Osteoblast (primary cell): ENCODE data around the gene SPATA18. TPM values are rescaled to one million over a fixed set of nuclear protein-coding genes. Genes with fewer than 3 reads are reported as not detected.

Experiments
- DNase-seq: peaks from one replicate; pipeline ENCODE4 v3.0.0; 2011; ENCODE audit warnings: low spot score, mixed read lengths; ENCODE audit not compliant: insufficient read length; ENCODE audit errors: missing footprints
- H2AFZ ChIP-seq: 2 replicates; pipeline ENCODE4 v1.6.0; 2011; ENCODE audit warnings: mild to moderate bottlenecking, low read length
- H3K27ac ChIP-seq: 2 replicates; pipeline ENCODE4 v1.5.1; 2011; ENCODE audit warnings: mild to moderate bottlenecking, low read depth, low read length, moderate library complexity
- H3K27me3 ChIP-seq: 2 replicates; pipeline ENCODE4 v1.6.0; 2012; ENCODE audit warnings: mild to moderate bottlenecking, control low read depth, inconsistent platforms, low read length, moderate library complexity; ENCODE audit not compliant: insufficient read depth
- H3K36me3 ChIP-seq: 2 replicates; pipeline ENCODE4 v1.5.1; 2011; ENCODE audit warnings: mild to moderate bottlenecking, low read length, control low read depth, moderate library complexity; ENCODE audit not compliant: insufficient read depth
- H3K4me1 ChIP-seq: 2 replicates; pipeline ENCODE4 v1.5.1; 2011; ENCODE audit warnings: mild to moderate bottlenecking, low read length, control low read depth, moderate library complexity; ENCODE audit not compliant: insufficient read depth
- H3K4me2 ChIP-seq: 2 replicates; pipeline ENCODE4 v1.6.0; 2011; ENCODE audit warnings: mild to moderate bottlenecking, low read length; ENCODE audit not compliant: insufficient read depth
- H3K4me3 ChIP-seq: fragments of 200-600 bp; sonication (generic); 3 replicates; pipeline ENCODE4 v1.5.1; 2012; ENCODE audit warnings: mild to moderate bottlenecking, low read length, inconsistent platforms; ENCODE audit not compliant: insufficient read depth
- H3K79me2 ChIP-seq: 2 replicates; pipeline ENCODE4 v1.6.0; 2012; ENCODE audit warnings: mild to moderate bottlenecking, low read length, control low read depth, inconsistent platforms; ENCODE audit not compliant: insufficient read depth
- H3K9me3 ChIP-seq: 2 replicates; pipeline ENCODE4 v1.5.1; 2011; ENCODE audit warnings: low read depth, low read length, control low read depth
- H4K20me1 ChIP-seq: 2 replicates; pipeline ENCODE4 v1.6.0; 2012; ENCODE audit warnings: mild to moderate bottlenecking, low read length, control low read depth; ENCODE audit not compliant: insufficient read depth
- total RNA-seq: library from RNA; depleted of rRNA; stranded (reverse); fragments of >200 nt; gene quantifications from 2 replicates; pipeline ENCODE4 v1.2.3, GENCODE V29; 2012
- TF ChIP-seq, protein P1 (sequence below): IDR thresholded peaks from 2 replicates; pipeline ENCODE4 v1.5.1; 2011; ENCODE audit warnings: mild to moderate bottlenecking, low read depth, low read length, moderate library complexity; ENCODE audit errors: extremely low read depth

Gene SPATA18
- total RNA-seq, 1 donor = 30.8 TPM

DNA sequence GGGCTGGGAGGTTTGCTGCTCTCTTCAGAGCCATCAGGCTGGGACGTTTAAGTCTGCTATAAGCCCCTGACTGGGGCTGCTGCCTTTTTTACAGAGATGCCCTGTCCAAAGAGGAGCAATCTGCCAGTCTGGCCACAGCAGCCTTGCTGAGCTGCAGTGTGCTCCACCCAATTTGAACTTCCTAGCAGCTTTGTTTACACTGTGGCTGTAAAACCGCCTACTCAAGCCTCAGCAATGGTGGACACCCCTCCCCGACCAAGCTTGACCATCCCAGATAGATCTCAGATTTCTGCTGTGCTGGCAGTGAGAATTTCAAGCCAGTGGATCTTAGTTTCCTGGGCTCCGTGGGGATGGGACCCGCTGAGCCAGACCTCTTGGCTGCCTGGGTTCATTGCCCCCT, 40.7 kb downstream of the SPATA18 start:
- H3K4me1 ChIP-seq = peaks cover 5% of the 10 kb centered on the region
- H3K27ac ChIP-seq = no peak overlapping the region
- H3K4me2 ChIP-seq = peak overlapping the region; percentile 55
- H4K20me1 ChIP-seq = no peaks in the 10 kb centered on the region
- no peaks in the 10 kb centered on the region for H3K9me3 ChIP-seq
- no peaks in the 10 kb centered on the region for H3K27me3 ChIP-seq
- no peaks in the 10 kb centered on the region for H3K36me3 ChIP-seq
- DNase-seq = no peak
- H3K79me2 ChIP-seq = no peaks in the 10 kb centered on the region
- H2AFZ ChIP-seq = peak overlapping the region; percentile 70
- H3K4me3 ChIP-seq = peak overlapping the region; percentile 22
- TF ChIP-seq, protein P1, sequence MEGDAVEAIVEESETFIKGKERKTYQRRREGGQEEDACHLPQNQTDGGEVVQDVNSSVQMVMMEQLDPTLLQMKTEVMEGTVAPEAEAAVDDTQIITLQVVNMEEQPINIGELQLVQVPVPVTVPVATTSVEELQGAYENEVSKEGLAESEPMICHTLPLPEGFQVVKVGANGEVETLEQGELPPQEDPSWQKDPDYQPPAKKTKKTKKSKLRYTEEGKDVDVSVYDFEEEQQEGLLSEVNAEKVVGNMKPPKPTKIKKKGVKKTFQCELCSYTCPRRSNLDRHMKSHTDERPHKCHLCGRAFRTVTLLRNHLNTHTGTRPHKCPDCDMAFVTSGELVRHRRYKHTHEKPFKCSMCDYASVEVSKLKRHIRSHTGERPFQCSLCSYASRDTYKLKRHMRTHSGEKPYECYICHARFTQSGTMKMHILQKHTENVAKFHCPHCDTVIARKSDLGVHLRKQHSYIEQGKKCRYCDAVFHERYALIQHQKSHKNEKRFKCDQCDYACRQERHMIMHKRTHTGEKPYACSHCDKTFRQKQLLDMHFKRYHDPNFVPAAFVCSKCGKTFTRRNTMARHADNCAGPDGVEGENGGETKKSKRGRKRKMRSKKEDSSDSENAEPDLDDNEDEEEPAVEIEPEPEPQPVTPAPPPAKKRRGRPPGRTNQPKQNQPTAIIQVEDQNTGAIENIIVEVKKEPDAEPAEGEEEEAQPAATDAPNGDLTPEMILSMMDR = no peak

DNA sequence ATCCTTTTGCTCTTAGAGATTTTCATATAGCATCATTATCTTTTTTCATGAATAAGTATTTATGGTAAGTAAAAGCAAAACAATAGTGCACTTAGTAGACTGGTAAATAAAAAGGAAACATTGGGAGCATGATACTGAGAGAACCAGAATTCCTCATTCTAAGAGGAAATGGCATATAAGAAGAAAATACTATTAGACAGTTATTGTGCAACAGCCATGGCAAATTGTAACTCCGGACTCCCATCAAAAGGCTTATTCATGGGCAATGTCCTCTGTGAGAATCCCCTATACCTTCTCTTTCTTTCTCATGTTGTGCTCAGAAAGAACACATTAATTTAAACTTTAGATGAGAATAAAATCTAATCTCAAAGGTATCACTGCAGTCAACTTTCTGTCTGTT, 42.4 kb downstream of the SPATA18 start:
- Histone ChIP-seq H3K9me3 (no peaks in the 10 kb centered on the region), H4K20me1 (no peaks in the 10 kb centered on the region), H3K4me1 (peaks cover 5% of the 10 kb centered on the region), H3K27ac (no peak overlapping the region), H3K4me3 (no peak overlapping the region), H3K79me2 (no peaks in the 10 kb centered on the region), H2AFZ (no peak overlapping the region), H3K4me2 (no peak overlapping the region), H3K36me3 (no peaks in the 10 kb centered on the region), H3K27me3 (no peaks in the 10 kb centered on the region)
- DNase-seq = no peak
- TF ChIP-seq, protein P1 = no peak

DNA sequence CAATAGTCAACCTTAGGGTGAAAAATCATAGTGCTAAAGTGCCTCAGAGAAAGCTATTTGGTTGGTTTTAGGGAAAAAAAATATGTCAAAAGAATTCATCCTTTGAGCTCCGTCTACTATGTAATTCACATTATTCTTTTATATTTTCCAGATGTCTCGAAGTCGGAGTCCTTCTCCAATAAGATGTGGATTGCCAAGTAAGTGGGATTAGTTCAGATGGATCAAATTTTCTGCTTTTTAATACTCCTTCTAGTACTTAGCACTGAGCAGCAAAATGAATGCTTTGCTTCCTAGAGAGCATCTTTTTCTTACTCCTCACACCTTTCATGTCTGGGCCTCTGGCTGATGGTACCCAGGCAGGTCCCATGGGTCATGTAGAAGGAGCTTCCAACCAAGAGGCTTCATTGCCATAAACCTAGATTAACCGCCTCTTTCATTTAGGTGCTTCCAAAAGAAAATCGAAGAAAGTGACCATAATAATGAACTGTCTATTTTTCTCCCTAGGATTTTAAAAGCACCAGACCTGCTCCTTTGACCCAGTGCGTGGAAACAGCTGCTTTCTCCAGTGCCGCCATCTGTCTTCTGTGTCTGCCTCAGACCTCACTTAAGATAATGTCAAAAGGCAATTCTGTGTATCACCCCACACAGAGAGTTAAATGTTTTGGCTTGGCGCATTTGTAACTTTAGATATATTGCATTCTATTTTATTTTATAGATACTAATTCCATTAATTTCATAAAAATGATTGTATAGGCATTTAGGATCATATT, 43.5 kb downstream of the SPATA18 start:
- H3K27ac ChIP-seq = no peak overlapping the region
- no peaks in the 10 kb centered on the region for H3K79me2 ChIP-seq
- H3K4me2 ChIP-seq = no peak overlapping the region
- no peak overlapping the region for H2AFZ ChIP-seq
- H3K9me3 ChIP-seq = no peaks in the 10 kb centered on the region
- H3K27me3 ChIP-seq = no peaks in the 10 kb centered on the region
- H3K4me1 ChIP-seq = peaks cover 8% of the 10 kb centered on the region
- no peaks in the 10 kb centered on the region for H3K36me3 ChIP-seq
- no peak for DNase-seq
- TF ChIP-seq, protein P1 = no peak
- no peaks in the 10 kb centered on the region for H4K20me1 ChIP-seq
- no peak overlapping the region for H3K4me3 ChIP-seq

DNA sequence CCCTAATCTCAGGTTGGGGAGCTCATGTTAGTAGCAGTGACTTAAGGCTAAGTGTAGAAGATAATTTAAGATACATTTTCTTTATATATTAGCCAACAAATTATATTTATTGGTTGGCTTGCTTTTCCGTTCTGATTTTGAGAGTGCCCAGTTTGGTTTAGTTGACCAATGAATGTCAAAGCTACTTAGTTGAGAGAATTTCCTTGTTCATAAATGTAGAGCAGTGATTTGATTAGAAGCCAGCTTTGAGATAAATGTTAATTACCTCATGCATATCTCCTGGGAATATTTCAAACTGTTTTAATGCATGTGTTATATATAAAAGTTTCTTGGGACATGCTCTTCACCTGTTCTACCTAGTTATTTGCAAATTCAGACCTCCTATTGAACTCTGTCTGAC, 44.3 kb downstream of the SPATA18 start:
- TF ChIP-seq, protein P1 = no peak
- H3K4me2 ChIP-seq = no peak overlapping the region

More for the DNA sequence above, 44.3 kb downstream of the SPATA18 start:
- no peaks in the 10 kb centered on the region for H3K36me3 ChIP-seq
- H3K79me2 ChIP-seq = no peaks in the 10 kb centered on the region
- no peak for DNase-seq
- no peaks in the 10 kb centered on the region for H4K20me1 ChIP-seq
- H3K27me3 ChIP-seq = no peaks in the 10 kb centered on the region
- no peak overlapping the region for H3K4me3 ChIP-seq
- H3K27ac ChIP-seq = no peak overlapping the region
- no peak overlapping the region for H2AFZ ChIP-seq
- no peaks in the 10 kb centered on the region for H3K9me3 ChIP-seq
- H3K4me1 ChIP-seq = peaks cover 15% of the 10 kb centered on the region
